NCI-H128 (cell line): ENCODE measurements around the gene DOLPP1.
"Not testable (repeated sequence)": the region's sequence is repeated elsewhere in the genome, so short reads cannot be mapped to it uniquely, and the experiment has no call there.

Source experiments
- DNase-seq: peaks from one replicate; lab custom pipeline; 2025; ENCODE audit not compliant: unreplicated experiment; lab: John Stamatoyannopoulos, UW

Gene DOLPP1

GRCh38 chr9:129109952-129110739 lies 29.2 kb downstream of the DOLPP1 start:
- DNase-seq: no peak

- DNase-seq: peak; percentile 66
These were observed 30.0 kb downstream of the DOLPP1 start, which contains the start of the genes CRAT and PTPA for GRCh38 chr9:129110740-129111527. CRAT (minus strand) TSS chr9:129110793; CDS start chr9:129110509, 284 bp downstream. PTPA (plus strand) TSS chr9:129111415; CDS start chr9:129111601, 186 bp downstream.

- no peak for DNase-seq
These were observed 30.7 kb downstream of the DOLPP1 start for GRCh38 chr9:129111528-129112151.

GRCh38 chr9:129112526-129112925 lies 31.6 kb downstream of the DOLPP1 start:
- DNase-seq: not testable (repeated sequence)

- DNase-seq: no peak
These were observed 32.9 kb downstream of the DOLPP1 start for GRCh38 chr9:129113645-129114304.

- DNase-seq: no peak
These were observed 37.9 kb downstream of the DOLPP1 start for GRCh38 chr9:129118799-129119198.

- DNase-seq: no peak
These were observed 40.6 kb downstream of the DOLPP1 start for GRCh38 chr9:129121483-129121882.

- DNase-seq: no peak
These were observed 41.2 kb downstream of the DOLPP1 start for GRCh38 chr9:129122133-129122532.

- not testable (repeated sequence) for DNase-seq
These were observed 42.1 kb downstream of the DOLPP1 start for GRCh38 chr9:129122976-129123375.

- no peak for DNase-seq
These were observed 43.7 kb downstream of the DOLPP1 start for GRCh38 chr9:129124506-129125069.

GRCh38 chr9:129125478-129125877 lies 44.6 kb downstream of the DOLPP1 start:
- DNase-seq: no peak

GRCh38 chr9:129126749-129127618 lies 46.1 kb downstream of the DOLPP1 start:
- no peak for DNase-seq

GRCh38 chr9:129128689-129129088 lies 47.8 kb downstream of the DOLPP1 start:
- no peak for DNase-seq

GRCh38 chr9:129130271-129130670 lies 49.4 kb downstream of the DOLPP1 start:
- DNase-seq: not testable (repeated sequence)

GRCh38 chr9:129130791-129131190 lies 49.9 kb downstream of the DOLPP1 start:
- no peak for DNase-seq

- DNase-seq: no peak
These were observed 50.6 kb downstream of the DOLPP1 start for GRCh38 chr9:129131300-129132145.

GRCh38 chr9:129133082-129133481 lies 52.2 kb downstream of the DOLPP1 start:
- no peak for DNase-seq

- DNase-seq: no peak
These were observed 54.6 kb downstream of the DOLPP1 start for GRCh38 chr9:129135476-129135875.
